Keratinocyte (primary cell): ENCODE data around the gene C4orf17. TPM values are rescaled to one million over a fixed set of nuclear protein-coding genes. Genes with fewer than 3 reads are reported as not detected.
"Not testable (repeated sequence)": the region's sequence is repeated elsewhere in the genome, so short reads cannot be mapped to it uniquely, and the experiment has no call there.

Experiments
- DNase-seq: peaks from one replicate; pipeline ENCODE4 v3.0.0-alpha.2; 2011; ENCODE audit warnings: low read depth, missing footprints, low spot score
- FAIRE-seq: peaks from 2 replicates; lab custom pipeline; 2011; peaks lifted over from hg19 to GRCh38; lab: Jason Lieb, UNC
- H2AFZ ChIP-seq: 2 replicates; pipeline ENCODE4 v1.6.0; 2012; ENCODE audit warnings: low read length, control low read depth, inconsistent platforms; ENCODE audit not compliant: control insufficient read depth
- H3K27ac ChIP-seq: 2 replicates; pipeline ENCODE4 v1.5.1; 2011; ENCODE audit warnings: low read length; ENCODE audit not compliant: control insufficient read depth, insufficient read depth
- H3K27me3 ChIP-seq: 3 replicates; pipeline ENCODE4 v1.6.0; 2011; ENCODE audit warnings: low read length; ENCODE audit not compliant: control insufficient read depth, insufficient read depth; ENCODE audit errors: extremely low read depth
- H3K36me3 ChIP-seq, 2 experiments: 2 replicates in 1 of 2; 3 replicates in 1 of 2; pipeline ENCODE4 v1.5.1; 2011; ENCODE audit warnings: low read length in 2 of 2, mild to moderate bottlenecking in 1 of 2; ENCODE audit not compliant: control insufficient read depth in 2 of 2, insufficient read depth in 2 of 2; ENCODE audit errors: extremely low read depth in 1 of 2
- H3K4me1 ChIP-seq: 3 replicates; pipeline ENCODE4 v1.5.1; 2011; ENCODE audit warnings: low read length; ENCODE audit not compliant: control insufficient read depth, insufficient read depth; ENCODE audit errors: extremely low read depth
- H3K4me2 ChIP-seq: 3 replicates; pipeline ENCODE4 v1.6.0; 2011; ENCODE audit warnings: low read depth, low read length; ENCODE audit not compliant: control insufficient read depth, insufficient read depth; ENCODE audit errors: extremely low read depth
- H3K4me3 ChIP-seq, 3 experiments: fragments of 200-600 bp in 1 of 3; sonication (generic) in 1 of 3; 2 replicates in 2 of 3; 3 replicates in 1 of 3; pipeline ENCODE4 v1.5.1; 2011 to 2016; ENCODE audit warnings: low read length in 3 of 3, mild to moderate bottlenecking in 3 of 3, control low read depth in 2 of 3, inconsistent platforms in 1 of 3, low read depth in 1 of 3, mixed read lengths in 1 of 3, mixed run types in 1 of 3, moderate library complexity in 1 of 3; ENCODE audit not compliant: control insufficient read depth in 2 of 3, insufficient read depth in 2 of 3; ENCODE audit errors: extremely low read depth in 1 of 3
- H3K79me2 ChIP-seq: 2 replicates; pipeline ENCODE4 v1.6.0; 2012; ENCODE audit warnings: low read length; ENCODE audit not compliant: control insufficient read depth, insufficient read depth
- H3K9ac ChIP-seq: 3 replicates; pipeline ENCODE4 v1.6.0; 2011; ENCODE audit warnings: low read length; ENCODE audit not compliant: control insufficient read depth, insufficient read depth; ENCODE audit errors: extremely low read depth
- H3K9me1 ChIP-seq: 3 replicates; pipeline ENCODE4 v1.6.0; 2011; ENCODE audit warnings: low read length; ENCODE audit not compliant: control insufficient read depth, insufficient read depth; ENCODE audit errors: extremely low read depth
- H3K9me3 ChIP-seq: 2 replicates; pipeline ENCODE4 v1.5.1; 2012; ENCODE audit warnings: low read depth, low read length; ENCODE audit not compliant: control insufficient read depth
- H4K20me1 ChIP-seq: 3 replicates; pipeline ENCODE4 v1.6.0; 2011; ENCODE audit warnings: low read length; ENCODE audit not compliant: control insufficient read depth, insufficient read depth; ENCODE audit errors: extremely low read depth
- CTCF ChIP-seq, 3 experiments: IDR thresholded peaks in 1 of 3; conservative IDR thresholded peaks in 1 of 3; optimal IDR thresholded peaks in 1 of 3; 2 replicates in 2 of 3; 3 replicates in 1 of 3; pipeline versions ENCODE3 to v1.5.1; 2011; ENCODE audit warnings: low read length in 3 of 3, mild to moderate bottlenecking in 3 of 3, moderate library complexity in 2 of 3, control low read depth in 1 of 3, inconsistent platforms in 1 of 3; ENCODE audit not compliant: insufficient read depth in 2 of 3; ENCODE audit errors: extremely low read depth in 1 of 3
- EZH2 ChIP-seq: IDR thresholded peaks from one replicate; pipeline ENCODE4 v1.6.1; 2012; ENCODE audit warnings: inconsistent platforms, mild to moderate bottlenecking, low read length, moderate library complexity
- dilution Hi-C: fragments of 300-500 bp; cut with MboI; formaldehyde crosslinking; loops from one replicate; pipeline ENCODE4 v1.7.0; 2020; ENCODE audit warnings: low sequenced_read_pairs; ENCODE audit not compliant: extremely low pct_ligation_motif_present
- polyA plus RNA-seq, 5 experiments: library from polyadenylated mRNA; depleted of rRNA in 3 of 5; stranded (reverse) in 3 of 5; stranded (forward) in 1 of 5; unstranded in 1 of 5; fragments of >200 nt; gene quantifications; 1 replicate in 1 of 5; 2 replicates in 3 of 5; 3 replicates in 1 of 5; pipeline versions ENCODE4 v1.2.1 to v1.2.3, GENCODE V29; 2011 to 2012; ENCODE audit warnings: missing spikeins in 2 of 5, low read depth in 1 of 5, low replicate concordance in 1 of 5

The C4orf17 gene
- polyA plus RNA-seq, 1 donor (not counting 4 experiments of a cell fraction or from before 2014, with no cell fraction given): not detected

GRCh38 chr4:99529956-99530355 is 19.1 kb downstream of the C4orf17 start:
- H2AFZ ChIP-seq: no peak overlapping the region
- no peaks in the 10 kb centered on the region for H3K36me3 ChIP-seq
- no peaks in the 10 kb centered on the region for H3K9me3 ChIP-seq
- no peak overlapping the region for H3K9ac ChIP-seq
- no peak for DNase-seq
- H3K9me1 ChIP-seq: no peaks in the 10 kb centered on the region
- FAIRE-seq: no peak
- no peak overlapping the region for H3K4me2 ChIP-seq
- H3K4me1 ChIP-seq: no peaks in the 10 kb centered on the region
- H3K27me3 ChIP-seq: no peaks in the 10 kb centered on the region
- dilution Hi-C loops: no loop called here
- TF ChIP-seq EZH2 (no peak), CTCF (optimal IDR thresholded peaks at IDR 0.05 in 1 of 3, IDR thresholded peaks at IDR 0.05 in 1 of 3, conservative IDR thresholded peaks at IDR 0.05 in 1 of 3; ENCODE audit: extremely low read depth in 1 of 3, insufficient read depth in 2 of 3, low read length in 3 of 3) (no peak)
- no peaks in the 10 kb centered on the region for H4K20me1 ChIP-seq
- H3K27ac ChIP-seq: no peak overlapping the region
- no peaks in the 10 kb centered on the region for H3K79me2 ChIP-seq
- no peak overlapping the region for H3K4me3 ChIP-seq

GRCh38 chr4:99534699-99535098 is 23.9 kb downstream of the C4orf17 start:
- DNase-seq, H3K9me3 ChIP-seq, H3K79me2 ChIP-seq, H3K9ac ChIP-seq, H3K9me1 ChIP-seq, H3K27me3 ChIP-seq, H3K36me3 ChIP-seq, FAIRE-seq, H3K4me3 ChIP-seq, dilution Hi-C loops, H3K4me1 ChIP-seq, H3K4me2 ChIP-seq, H4K20me1 ChIP-seq, H2AFZ ChIP-seq, H3K27ac ChIP-seq: not testable (repeated sequence)

- Histone ChIP-seq H3K9me3 (no peaks in the 10 kb centered on the region), H3K36me3 (no peaks in the 10 kb centered on the region), H3K4me1 (no peaks in the 10 kb centered on the region), H3K4me2 (no peak overlapping the region), H4K20me1 (no peaks in the 10 kb centered on the region), H2AFZ (no peak overlapping the region), H3K9ac (no peak overlapping the region), H3K4me3 (no peak overlapping the region), H3K9me1 (no peaks in the 10 kb centered on the region), H3K79me2 (no peaks in the 10 kb centered on the region), H3K27ac (no peak overlapping the region), H3K27me3 (no peaks in the 10 kb centered on the region)
- FAIRE-seq (no peak), DNase-seq (no peak)
- dilution Hi-C loops: no loop called here
- no peak for TF ChIP-seq CTCF (optimal IDR thresholded peaks at IDR 0.05 in 1 of 3, IDR thresholded peaks at IDR 0.05 in 1 of 3, conservative IDR thresholded peaks at IDR 0.05 in 1 of 3; ENCODE audit: extremely low read depth in 1 of 3, insufficient read depth in 2 of 3, low read length in 3 of 3)
- TF ChIP-seq EZH2: no peak
Observed at GRCh38 chr4:99536271-99536670, 25.4 kb downstream of the C4orf17 start.
